COLO668 (cell line): ENCODE results near the gene SIPA1L3.
"Not testable (repeated sequence)": the region's sequence is repeated elsewhere in the genome, so short reads cannot be mapped to it uniquely, and the experiment has no call there.

Experiments
- DNase-seq: peaks from one replicate; lab custom pipeline; 2025; ENCODE audit not compliant: unreplicated experiment; lab: John Stamatoyannopoulos, UW

Gene SIPA1L3

GRCh38 chr19:37907735-37908455 is 887 bp downstream of the SIPA1L3 start:
- DNase-seq, result no peak

- no peak for DNase-seq
Observed at GRCh38 chr19:37909661-37910199, 2.7 kb downstream of the SIPA1L3 start.

GRCh38 chr19:37914908-37915307 is 7.9 kb downstream of the SIPA1L3 start:
- DNase-seq, result peak; percentile 21

GRCh38 chr19:37920591-37921450 is 13.8 kb downstream of the SIPA1L3 start:
- DNase-seq, result peak; percentile 46

GRCh38 chr19:37924573-37924972 is 17.6 kb downstream of the SIPA1L3 start:
- DNase-seq, result not testable (repeated sequence)

- DNase-seq, result no peak
Observed at GRCh38 chr19:37925212-37925611, 18.2 kb downstream of the SIPA1L3 start.

- no peak for DNase-seq
Observed at GRCh38 chr19:37926255-37926654, 19.2 kb downstream of the SIPA1L3 start.

GRCh38 chr19:37926711-37927110 is 19.7 kb downstream of the SIPA1L3 start:
- no peak for DNase-seq

- DNase-seq, result no peak
Observed at GRCh38 chr19:37928527-37929286, 21.7 kb downstream of the SIPA1L3 start.

GRCh38 chr19:37929355-37929923 is 22.4 kb downstream of the SIPA1L3 start:
- DNase-seq, result no peak

- DNase-seq, result no peak
Observed at GRCh38 chr19:37930416-37930815, 23.4 kb downstream of the SIPA1L3 start.

- DNase-seq, result peak; percentile 94
Observed at GRCh38 chr19:37931881-37932655, 25.1 kb downstream of the SIPA1L3 start.

- DNase-seq, result peak; percentile 75
Observed at GRCh38 chr19:37932985-37933936, 26.3 kb downstream of the SIPA1L3 start.

GRCh38 chr19:37933937-37934358 is 26.9 kb downstream of the SIPA1L3 start:
- peak; percentile 37 for DNase-seq

GRCh38 chr19:37935341-37935740 is 28.3 kb downstream of the SIPA1L3 start:
- no peak for DNase-seq

- no peak for DNase-seq
Observed at GRCh38 chr19:37936166-37936565, 29.2 kb downstream of the SIPA1L3 start.

GRCh38 chr19:37936886-37937285 is 29.9 kb downstream of the SIPA1L3 start:
- DNase-seq, result no peak

- DNase-seq, result no peak
Observed at GRCh38 chr19:37938353-37938752, 31.3 kb downstream of the SIPA1L3 start.
